ENCODE measurements around the gene WDFY4.

WDFY4 gene

GRCh38 chr10:48818861-48819520, 134.3 kb downstream of the WDFY4 start:
- Histone ChIP-seq H3K36me3 (ENCODE audit: insufficient read depth, low read length) (no peaks in the 10 kb centered on the region), H3K4me1 (ENCODE audit: control insufficient read depth, insufficient read depth, low read length) (no peaks in the 10 kb centered on the region), H3K9me3 (replicated peaks; ENCODE audit: low read length) (no peaks in the 10 kb centered on the region)

GRCh38 chr10:48819783-48820182, 135.1 kb downstream of the WDFY4 start:
- H3K4me2 ChIP-seq (ENCODE audit: low read length), result no peak overlapping the region
- no peak overlapping the region for H3K4me3 ChIP-seq (ENCODE audit: low read length)
- H3K4me1 ChIP-seq (ENCODE audit: control insufficient read depth, insufficient read depth, low read length), result no peaks in the 10 kb centered on the region
- no peaks in the 10 kb centered on the region for H3K36me3 ChIP-seq (ENCODE audit: insufficient read depth, low read length)
- H3K27me3 ChIP-seq (ENCODE audit: control insufficient read depth, insufficient read depth, low read length), result peaks cover 8% of the 10 kb centered on the region
- H3K9me3 ChIP-seq (replicated peaks; ENCODE audit: low read length), result no peaks in the 10 kb centered on the region
- no peak overlapping the region for H3K9ac ChIP-seq (ENCODE audit: low read depth, low read length)

More at GRCh38 chr10:48818861-48819520, 134.3 kb downstream of the WDFY4 start:
- H3K4me2 ChIP-seq (ENCODE audit: low read length), result no peak overlapping the region
- H3K9ac ChIP-seq (ENCODE audit: low read depth, low read length), result no peak overlapping the region
- no peak overlapping the region for H3K4me3 ChIP-seq (ENCODE audit: low read length)
- H3K27me3 ChIP-seq (ENCODE audit: control insufficient read depth, insufficient read depth, low read length), result peaks cover 7% of the 10 kb centered on the region

DNA sequence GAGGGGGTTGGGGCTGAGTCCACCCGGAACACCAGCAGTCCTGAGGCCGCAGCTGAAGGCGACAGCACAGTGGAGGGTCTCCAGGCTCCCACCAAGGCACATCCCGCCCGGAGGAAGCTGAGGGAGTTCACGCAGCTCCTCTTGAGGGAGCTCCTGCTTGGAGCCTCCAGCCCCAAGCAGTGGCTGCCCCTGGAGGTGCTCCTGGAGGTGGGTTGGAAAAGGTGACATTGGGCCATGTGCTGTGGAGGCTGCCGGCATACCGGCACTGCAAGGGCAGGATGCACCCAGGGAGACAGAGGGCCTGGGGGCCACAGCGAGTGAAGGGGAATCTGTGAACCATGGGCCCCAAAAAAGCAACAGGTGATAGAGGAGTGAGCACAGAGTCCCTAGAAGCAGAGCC, 135.6 kb downstream of the WDFY4 start:
- Histone ChIP-seq H3K9me3 (replicated peaks; ENCODE audit: low read length) (no peaks in the 10 kb centered on the region), H3K36me3 (ENCODE audit: insufficient read depth, low read length) (no peaks in the 10 kb centered on the region), H3K27me3 (ENCODE audit: control insufficient read depth, insufficient read depth, low read length) (peaks cover 5% of the 10 kb centered on the region), H3K4me3 (ENCODE audit: low read length) (no peak overlapping the region), H3K4me2 (ENCODE audit: low read length) (no peak overlapping the region), H3K9ac (ENCODE audit: low read depth, low read length) (no peak overlapping the region), H3K4me1 (ENCODE audit: control insufficient read depth, insufficient read depth, low read length) (no peaks in the 10 kb centered on the region)

DNA sequence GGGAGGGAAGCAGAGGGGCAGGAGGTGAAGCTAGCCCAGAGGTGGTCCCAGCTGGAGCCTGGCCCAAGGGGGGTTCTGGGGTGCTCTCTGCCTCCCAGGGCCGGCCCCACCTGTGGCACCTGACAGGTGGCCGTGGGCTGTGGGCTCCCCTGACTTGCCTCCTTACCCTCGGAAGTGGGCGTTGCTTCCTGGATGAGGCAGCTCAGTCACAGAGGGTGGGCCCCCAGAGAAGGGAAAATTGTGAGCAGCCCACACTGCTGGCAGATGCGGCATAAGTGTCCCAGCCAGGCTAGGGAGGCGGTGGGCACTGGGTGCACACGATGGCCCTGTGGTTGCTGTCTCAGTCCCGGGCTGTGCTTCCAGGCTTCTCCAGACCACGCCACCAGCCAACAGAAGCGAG, 136.0 kb downstream of the WDFY4 start:
- H3K36me3 ChIP-seq (ENCODE audit: insufficient read depth, low read length), result no peaks in the 10 kb centered on the region
- H3K4me2 ChIP-seq (ENCODE audit: low read length), result no peak overlapping the region
- no peaks in the 10 kb centered on the region for H3K9me3 ChIP-seq (replicated peaks; ENCODE audit: low read length)
- no peak overlapping the region for H3K9ac ChIP-seq (ENCODE audit: low read depth, low read length)
- peaks cover 5% of the 10 kb centered on the region for H3K27me3 ChIP-seq (ENCODE audit: control insufficient read depth, insufficient read depth, low read length)
- no peaks in the 10 kb centered on the region for H3K4me1 ChIP-seq (ENCODE audit: control insufficient read depth, insufficient read depth, low read length)
- no peak overlapping the region for H3K4me3 ChIP-seq (ENCODE audit: low read length)

- H3K9ac ChIP-seq (ENCODE audit: low read depth, low read length), result no peak overlapping the region
- H3K4me2 ChIP-seq (ENCODE audit: low read length), result no peak overlapping the region
- H3K9me3 ChIP-seq (replicated peaks; ENCODE audit: low read length), result no peaks in the 10 kb centered on the region
- H3K27me3 ChIP-seq (ENCODE audit: control insufficient read depth, insufficient read depth, low read length), result peaks cover 5% of the 10 kb centered on the region
- no peak overlapping the region for H3K4me3 ChIP-seq (ENCODE audit: low read length)
- no peaks in the 10 kb centered on the region for H3K36me3 ChIP-seq (ENCODE audit: insufficient read depth, low read length)
- H3K4me1 ChIP-seq (ENCODE audit: control insufficient read depth, insufficient read depth, low read length), result no peaks in the 10 kb centered on the region
These were observed 136.4 kb downstream of the WDFY4 start for GRCh38 chr10:48821111-48821510.

DNA sequence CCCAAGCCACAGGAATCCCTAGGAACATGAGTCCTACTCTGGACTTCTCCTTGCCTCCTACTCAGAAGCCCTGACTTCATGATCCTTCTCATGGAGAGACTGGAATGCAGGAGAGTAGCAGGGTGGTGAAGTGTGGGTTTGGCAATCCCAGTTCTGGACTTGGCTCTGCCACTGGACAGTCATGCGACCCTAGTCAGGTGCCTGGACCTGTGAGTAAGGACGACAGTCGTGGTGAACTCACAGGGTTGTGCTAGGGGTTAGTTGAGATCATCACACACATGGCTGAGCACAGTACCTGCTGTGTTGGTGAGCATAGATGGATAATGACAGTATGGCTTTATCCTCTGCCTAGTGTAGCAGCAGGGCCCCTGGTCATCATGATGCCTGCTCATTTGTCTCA, 137.0 kb downstream of the WDFY4 start:
- peaks cover 5% of the 10 kb centered on the region for H3K27me3 ChIP-seq (ENCODE audit: control insufficient read depth, insufficient read depth, low read length)
- H3K4me1 ChIP-seq (ENCODE audit: control insufficient read depth, insufficient read depth, low read length), result no peaks in the 10 kb centered on the region
- H3K36me3 ChIP-seq (ENCODE audit: insufficient read depth, low read length), result no peaks in the 10 kb centered on the region
- H3K9ac ChIP-seq (ENCODE audit: low read depth, low read length), result no peak overlapping the region
- no peak overlapping the region for H3K4me3 ChIP-seq (ENCODE audit: low read length)
- H3K4me2 ChIP-seq (ENCODE audit: low read length), result no peak overlapping the region
- no peaks in the 10 kb centered on the region for H3K9me3 ChIP-seq (replicated peaks; ENCODE audit: low read length)

- Histone ChIP-seq H3K4me3 (ENCODE audit: low read length) (no peak overlapping the region), H3K9ac (ENCODE audit: low read depth, low read length) (no peak overlapping the region), H3K36me3 (ENCODE audit: insufficient read depth, low read length) (no peaks in the 10 kb centered on the region), H3K9me3 (replicated peaks; ENCODE audit: low read length) (no peaks in the 10 kb centered on the region), H3K27me3 (ENCODE audit: control insufficient read depth, insufficient read depth, low read length) (peaks cover 23% of the 10 kb centered on the region), H3K4me1 (ENCODE audit: control insufficient read depth, insufficient read depth, low read length) (no peaks in the 10 kb centered on the region), H3K4me2 (ENCODE audit: low read length) (no peak overlapping the region)
These were observed 149.0 kb downstream of the WDFY4 start for GRCh38 chr10:48833674-48834073.

DNA sequence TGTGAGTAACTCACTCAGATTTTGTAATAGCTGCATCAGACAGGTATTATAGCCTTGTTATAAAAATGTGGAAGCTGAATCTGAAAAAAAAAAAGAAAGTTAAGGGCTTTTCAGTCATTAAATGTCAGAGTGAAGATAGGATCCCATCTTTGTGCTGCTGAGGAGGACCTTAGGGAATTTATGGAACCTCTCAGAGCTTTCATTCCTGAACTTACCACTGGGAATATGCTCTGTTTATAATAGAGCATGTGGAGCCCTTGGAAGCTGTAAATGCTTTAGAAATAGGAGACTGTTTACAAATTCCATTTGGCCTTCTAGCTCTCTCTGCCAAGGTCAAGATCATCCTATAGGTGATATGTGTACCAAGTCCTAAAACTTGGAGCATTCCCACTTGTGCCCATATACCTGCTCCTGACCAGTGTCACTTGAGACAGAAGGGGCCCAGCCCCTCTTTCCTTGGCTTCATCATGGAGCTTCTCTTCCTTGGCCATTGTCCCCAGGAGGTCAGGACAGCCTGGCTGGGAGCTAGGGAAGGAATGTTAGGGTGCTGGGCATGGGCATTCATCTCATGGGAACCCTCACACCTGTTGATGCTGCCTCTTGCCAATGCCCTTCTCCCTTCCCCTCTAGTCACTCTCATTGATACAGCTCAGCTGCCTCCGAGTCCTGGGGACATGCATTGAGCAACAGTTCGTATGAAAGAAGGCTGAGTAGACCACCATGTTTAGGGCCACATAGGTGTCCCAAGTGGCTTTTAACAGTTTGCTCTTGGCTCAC, 149.7 kb downstream of the WDFY4 start:
- H3K9me3 ChIP-seq (replicated peaks; ENCODE audit: low read length), result no peaks in the 10 kb centered on the region
- peaks cover 23% of the 10 kb centered on the region for H3K27me3 ChIP-seq (ENCODE audit: control insufficient read depth, insufficient read depth, low read length)
- H3K36me3 ChIP-seq (ENCODE audit: insufficient read depth, low read length), result no peaks in the 10 kb centered on the region
- no peak overlapping the region for H3K9ac ChIP-seq (ENCODE audit: low read depth, low read length)
- H3K4me1 ChIP-seq (ENCODE audit: control insufficient read depth, insufficient read depth, low read length), result no peaks in the 10 kb centered on the region
- H3K4me2 ChIP-seq (ENCODE audit: low read length), result no peak overlapping the region
- H3K4me3 ChIP-seq (ENCODE audit: low read length), result no peak overlapping the region

DNA sequence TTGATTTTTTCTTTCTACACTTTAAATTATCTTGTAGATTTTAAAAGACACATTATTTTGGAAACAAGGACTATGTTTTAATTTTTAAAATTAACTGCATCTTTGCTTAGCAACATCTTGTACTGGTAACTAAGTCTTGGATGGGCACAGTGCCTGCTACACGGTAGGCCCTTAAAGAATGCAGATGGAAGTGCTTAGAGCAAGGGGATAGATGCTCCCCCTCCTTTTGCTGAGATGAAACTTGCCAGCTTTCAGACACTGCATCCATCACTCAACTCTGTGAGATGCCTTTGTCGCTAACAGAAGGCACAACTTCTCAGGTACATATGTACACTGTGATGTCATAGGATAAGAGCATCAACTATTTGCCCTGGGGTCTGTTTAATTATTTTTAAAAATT, 151.1 kb downstream of the WDFY4 start:
- no peak overlapping the region for H3K4me3 ChIP-seq (ENCODE audit: low read length)
- H3K27me3 ChIP-seq (ENCODE audit: control insufficient read depth, insufficient read depth, low read length), result peaks cover 23% of the 10 kb centered on the region
- H3K9ac ChIP-seq (ENCODE audit: low read depth, low read length), result no peak overlapping the region
- no peak overlapping the region for H3K4me2 ChIP-seq (ENCODE audit: low read length)
- H3K9me3 ChIP-seq (replicated peaks; ENCODE audit: low read length), result no peaks in the 10 kb centered on the region
- no peaks in the 10 kb centered on the region for H3K4me1 ChIP-seq (ENCODE audit: control insufficient read depth, insufficient read depth, low read length)
- no peaks in the 10 kb centered on the region for H3K36me3 ChIP-seq (ENCODE audit: insufficient read depth, low read length)

DNA sequence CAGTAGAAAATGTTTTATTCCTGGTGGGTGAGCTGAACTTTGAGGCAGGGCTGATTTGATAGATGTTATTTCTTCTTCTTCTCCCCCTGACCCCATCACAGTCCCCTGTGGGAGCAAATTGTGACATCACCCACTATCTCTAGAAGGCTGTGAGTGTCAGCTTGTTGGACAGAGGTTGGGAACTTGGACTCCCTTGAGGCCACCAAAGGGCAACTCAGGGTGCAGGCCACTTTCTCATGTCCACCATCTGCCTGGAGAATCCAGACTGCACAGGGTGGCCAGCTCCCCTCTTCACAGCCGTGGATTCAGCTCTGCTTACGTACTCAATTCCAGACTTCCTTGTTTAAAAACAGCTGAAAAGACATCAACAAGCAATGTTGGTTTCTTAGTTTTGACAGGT, 151.9 kb downstream of the WDFY4 start:
- Histone ChIP-seq H3K36me3 (ENCODE audit: insufficient read depth, low read length) (no peaks in the 10 kb centered on the region), H3K27me3 (ENCODE audit: control insufficient read depth, insufficient read depth, low read length) (peaks cover 23% of the 10 kb centered on the region), H3K4me3 (ENCODE audit: low read length) (no peak overlapping the region), H3K4me1 (ENCODE audit: control insufficient read depth, insufficient read depth, low read length) (no peaks in the 10 kb centered on the region), H3K4me2 (ENCODE audit: low read length) (no peak overlapping the region), H3K9me3 (replicated peaks; ENCODE audit: low read length) (no peaks in the 10 kb centered on the region), H3K9ac (ENCODE audit: low read depth, low read length) (no peak overlapping the region)

DNA sequence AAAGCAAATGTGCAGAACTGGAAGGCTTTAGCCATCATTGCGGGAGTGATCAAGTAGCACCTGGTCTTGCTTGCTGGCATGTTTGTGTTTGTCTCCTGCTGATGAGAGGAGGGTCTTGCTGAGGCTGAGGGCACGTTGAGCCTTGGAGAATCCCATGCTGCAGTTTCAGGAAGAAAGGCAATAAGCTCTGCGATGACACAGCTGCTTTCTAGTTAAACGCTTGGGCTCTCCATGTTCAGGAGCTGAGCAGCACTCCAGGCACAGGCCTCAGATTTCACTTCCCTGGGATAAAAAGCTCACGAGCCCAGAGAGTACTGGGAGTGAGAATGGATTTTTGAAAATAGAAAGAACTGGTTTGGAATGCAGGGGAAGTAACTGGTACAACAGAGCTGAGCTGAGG, 154.2 kb downstream of the WDFY4 start:
- H3K27me3 ChIP-seq (ENCODE audit: control insufficient read depth, insufficient read depth, low read length), result peaks cover 38% of the 10 kb centered on the region
- H3K4me3 ChIP-seq (ENCODE audit: low read length), result no peak overlapping the region
- H3K36me3 ChIP-seq (ENCODE audit: insufficient read depth, low read length), result no peaks in the 10 kb centered on the region
- no peaks in the 10 kb centered on the region for H3K4me1 ChIP-seq (ENCODE audit: control insufficient read depth, insufficient read depth, low read length)
- no peak overlapping the region for H3K4me2 ChIP-seq (ENCODE audit: low read length)
- H3K9me3 ChIP-seq (replicated peaks; ENCODE audit: low read length), result no peaks in the 10 kb centered on the region
- no peak overlapping the region for H3K9ac ChIP-seq (ENCODE audit: low read depth, low read length)

Data from skeletal muscle satellite cell (primary cell).